ENCODE data around the gene CCDC172.

Gene CCDC172

GRCh38 chr10:116311706-116312490, 12.3 kb upstream of the CCDC172 start:
- Histone ChIP-seq H3F3A (ENCODE audit: low read depth) (peaks cover 8% of the 10 kb centered on the region; the same call in 1 of the 2 replicates), H3K4me1 (ENCODE audit: insufficient read depth, low read length, poor library complexity, severe bottlenecking) (peaks cover 30% of the 10 kb centered on the region), H3K79me2 (ENCODE audit: insufficient read depth, low read length) (no peaks in the 10 kb centered on the region), H3K4me2 (ENCODE audit: low read depth, low read length, poor library complexity, severe bottlenecking) (no peak overlapping the region), H3K27me3 (ENCODE audit: insufficient read depth, low read length, poor library complexity, severe bottlenecking) (no peaks in the 10 kb centered on the region), H4K20me1 (ENCODE audit: insufficient read depth, low read length, poor library complexity, severe bottlenecking) (no peaks in the 10 kb centered on the region), H3K9me2 (replicated peaks; ENCODE audit: low read depth, low read length) (no peaks in the 10 kb centered on the region), H3K9me3 (ENCODE audit: insufficient read depth, low read depth, low read length) (peaks cover 4% of the 10 kb centered on the region; the same call in 1 of the 2 replicates), H2AFZ (ENCODE audit: low read length) (no peak overlapping the region), H3K9ac (ENCODE audit: low read depth, low read length, poor library complexity, severe bottlenecking) (no peak overlapping the region), H3K4me3 (ENCODE audit: low read length, poor library complexity, severe bottlenecking) (no peak overlapping the region), H3K36me3 (ENCODE audit: insufficient read depth, low read length) (no peaks in the 10 kb centered on the region)
- TF ChIP-seq CTCF (conservative IDR thresholded peaks at IDR 0.05; ENCODE audit: low read length) (no peak), EZH2phosphoT487 (IDR thresholded peaks at IDR 0.05; ENCODE audit: borderline replicate concordance) (no peak)

GRCh38 chr10:116312548-116312947, 11.7 kb upstream of the CCDC172 start:
- Histone ChIP-seq H3F3A (ENCODE audit: low read depth) (peaks cover 13% of the 10 kb centered on the region; the same call in 1 of the 2 replicates), H3K36me3 (ENCODE audit: insufficient read depth, low read length) (no peaks in the 10 kb centered on the region), H3K9me2 (replicated peaks; ENCODE audit: low read depth, low read length) (no peaks in the 10 kb centered on the region), H3K4me1 (ENCODE audit: insufficient read depth, low read length, poor library complexity, severe bottlenecking) (peaks cover 35% of the 10 kb centered on the region), H3K79me2 (ENCODE audit: insufficient read depth, low read length) (no peaks in the 10 kb centered on the region), H3K4me2 (ENCODE audit: low read depth, low read length, poor library complexity, severe bottlenecking) (no peak overlapping the region), H3K9me3 (ENCODE audit: insufficient read depth, low read depth, low read length) (peaks cover 4% of the 10 kb centered on the region; the same call in 1 of the 2 replicates), H3K9ac (ENCODE audit: low read depth, low read length, poor library complexity, severe bottlenecking) (no peak overlapping the region), H3K27me3 (ENCODE audit: insufficient read depth, low read length, poor library complexity, severe bottlenecking) (no peaks in the 10 kb centered on the region), H4K20me1 (ENCODE audit: insufficient read depth, low read length, poor library complexity, severe bottlenecking) (no peaks in the 10 kb centered on the region), H3K4me3 (ENCODE audit: low read length, poor library complexity, severe bottlenecking) (no peak overlapping the region), H2AFZ (ENCODE audit: low read length) (no peak overlapping the region)
- no peak for TF ChIP-seq CTCF (conservative IDR thresholded peaks at IDR 0.05; ENCODE audit: low read length)
- TF ChIP-seq EZH2phosphoT487 (IDR thresholded peaks at IDR 0.05; ENCODE audit: borderline replicate concordance), result no peak

GRCh38 chr10:116316503-116316902, 7.7 kb upstream of the CCDC172 start:
- no peaks in the 10 kb centered on the region for H3K9me2 ChIP-seq (replicated peaks; ENCODE audit: low read depth, low read length)
- peaks cover 4% of the 10 kb centered on the region; the same call in 1 of the 2 replicates for H3K9me3 ChIP-seq (ENCODE audit: insufficient read depth, low read depth, low read length)
- peaks cover 13% of the 10 kb centered on the region; the same call in 1 of the 2 replicates for H3F3A ChIP-seq (ENCODE audit: low read depth)
- TF ChIP-seq CTCF (conservative IDR thresholded peaks at IDR 0.05; ENCODE audit: low read length) (no peak), EZH2phosphoT487 (IDR thresholded peaks at IDR 0.05; ENCODE audit: borderline replicate concordance) (no peak)
- no peaks in the 10 kb centered on the region for H3K79me2 ChIP-seq (ENCODE audit: insufficient read depth, low read length)
- peak overlapping the region; percentile 67 for H3K4me3 ChIP-seq (ENCODE audit: low read length, poor library complexity, severe bottlenecking)
- H3K27me3 ChIP-seq (ENCODE audit: insufficient read depth, low read length, poor library complexity, severe bottlenecking), result no peaks in the 10 kb centered on the region
- no peaks in the 10 kb centered on the region for H4K20me1 ChIP-seq (ENCODE audit: insufficient read depth, low read length, poor library complexity, severe bottlenecking)
- H3K4me2 ChIP-seq (ENCODE audit: low read depth, low read length, poor library complexity, severe bottlenecking), result peak overlapping the region; percentile 82
- peak overlapping the region; percentile 43 for H3K9ac ChIP-seq (ENCODE audit: low read depth, low read length, poor library complexity, severe bottlenecking)
- no peak overlapping the region for H2AFZ ChIP-seq (ENCODE audit: low read length)
- peaks cover 54% of the 10 kb centered on the region for H3K4me1 ChIP-seq (ENCODE audit: insufficient read depth, low read length, poor library complexity, severe bottlenecking)
- H3K36me3 ChIP-seq (ENCODE audit: insufficient read depth, low read length), result no peaks in the 10 kb centered on the region
